NCI-H1417 (cell line): ENCODE data around the gene SLC25A2.

Experiments
- DNase-seq, 3 experiments: peaks; one replicate each; lab custom pipeline; 2025; lab: John Stamatoyannopoulos, UW

The SLC25A2 gene

DNA sequence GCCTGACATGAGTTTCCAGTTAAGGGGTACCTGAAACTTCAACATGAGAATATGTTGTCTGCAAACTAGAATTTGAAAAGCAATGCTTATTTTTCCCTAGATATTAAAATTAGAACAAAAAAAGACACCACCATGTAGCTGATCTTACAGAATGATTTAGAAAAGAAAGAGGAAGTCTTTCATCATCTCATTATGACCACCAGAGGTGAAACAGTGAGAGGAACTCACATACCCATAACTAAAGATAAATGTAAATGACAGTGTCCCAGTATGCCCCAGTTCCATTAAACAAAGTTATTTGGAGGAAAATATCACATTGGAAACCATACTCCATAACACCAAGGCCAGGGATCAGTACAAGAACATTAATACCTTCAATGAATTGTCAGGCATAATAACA, 9.9 kb upstream of the SLC25A2 start:
- no peak for DNase-seq

DNA sequence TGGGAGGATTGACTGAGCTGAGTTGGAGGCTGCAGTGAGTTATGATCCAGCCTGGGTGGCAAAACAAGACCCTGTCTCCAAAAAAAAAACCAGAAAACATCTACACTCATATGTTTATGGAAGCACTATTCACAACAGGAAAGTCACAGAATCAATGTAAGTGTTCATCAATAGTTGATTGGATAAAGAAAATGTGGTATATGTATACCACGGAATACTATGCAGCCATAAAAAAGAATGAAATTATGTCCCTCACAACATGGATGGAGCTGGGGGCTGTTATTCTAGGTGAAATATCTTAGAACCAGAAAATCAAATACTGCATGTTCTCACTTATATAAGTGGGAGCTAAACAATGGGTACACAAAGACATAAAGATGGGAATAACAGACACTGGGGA, 2.8 kb upstream of the SLC25A2 start:
- DNase-seq = no peak

DNA sequence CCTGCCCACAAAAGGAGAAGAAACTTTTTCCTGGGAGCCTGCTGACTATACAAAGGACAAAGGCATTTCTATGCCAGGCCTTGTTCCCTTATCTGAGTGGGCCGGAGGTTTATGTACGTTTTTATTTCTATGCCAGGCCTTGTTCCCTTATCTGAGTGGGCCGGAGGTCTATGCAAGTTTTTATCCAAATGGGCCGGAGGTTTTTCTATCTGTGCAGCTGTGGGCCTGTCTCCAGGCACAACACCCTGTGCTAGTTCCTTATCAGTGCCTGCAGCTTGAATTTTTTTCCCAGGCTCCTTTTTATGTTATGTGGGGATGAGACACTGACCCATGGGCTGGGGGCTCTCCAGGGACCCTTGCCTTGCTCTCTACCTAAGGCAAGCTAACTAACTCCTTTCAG, 5.5 kb downstream of the SLC25A2 start:
- no peak for DNase-seq

DNA sequence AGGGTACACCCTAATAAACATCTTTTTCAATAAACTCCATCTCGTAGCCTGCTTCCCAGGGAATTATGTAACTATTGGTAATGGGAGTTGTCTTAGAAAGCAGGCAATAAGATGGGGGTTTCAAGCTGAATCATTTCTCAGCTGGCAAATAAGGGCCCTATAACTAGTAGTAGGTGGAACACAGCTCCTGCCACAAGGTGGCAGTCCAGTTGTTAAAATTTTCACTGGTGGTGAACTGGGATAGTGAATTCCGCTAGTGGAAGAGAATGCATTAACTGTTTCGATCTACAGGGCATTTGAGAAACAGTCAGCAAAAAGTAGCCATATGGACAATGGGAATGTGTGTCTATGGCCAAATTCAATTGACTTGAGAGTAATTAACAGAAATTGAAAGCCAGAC, 30.9 kb downstream of the SLC25A2 start:
- no peak for DNase-seq

DNA sequence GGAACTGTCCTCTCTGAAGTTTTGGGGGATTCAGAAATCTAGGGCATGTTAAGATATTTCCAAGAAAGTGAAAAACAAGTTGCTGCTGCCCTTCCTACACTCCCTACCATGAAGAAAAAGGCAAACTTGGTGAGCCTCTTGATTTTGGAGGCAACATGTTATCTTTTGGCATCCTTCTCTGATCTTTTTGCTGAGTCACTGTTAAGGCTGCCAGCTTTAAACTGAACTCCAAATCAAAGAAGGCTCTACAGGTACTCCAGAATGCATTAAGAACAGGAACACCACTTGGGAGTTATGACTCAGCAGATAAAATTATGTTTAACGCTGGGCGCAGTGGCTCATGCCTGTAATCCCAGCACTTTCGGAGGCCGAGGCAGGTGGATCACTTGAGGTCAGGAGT, 34.7 kb downstream of the SLC25A2 start:
- DNase-seq = no peak

DNA sequence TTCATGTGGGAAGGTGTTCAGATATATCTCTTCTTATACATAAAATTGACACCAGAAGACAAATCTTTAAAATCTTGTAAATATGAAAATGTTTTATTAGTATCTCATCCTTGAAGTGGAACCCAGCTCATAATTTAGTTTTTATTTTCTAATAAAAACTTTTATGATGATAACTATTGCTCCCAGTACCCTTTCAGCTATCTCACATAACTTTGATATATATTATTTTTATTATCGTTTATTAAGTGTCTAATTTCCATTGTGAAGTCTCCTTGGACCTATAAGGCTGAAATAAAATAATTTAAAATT, 42.7 kb downstream of the SLC25A2 start:
- DNase-seq = no peak

DNA sequence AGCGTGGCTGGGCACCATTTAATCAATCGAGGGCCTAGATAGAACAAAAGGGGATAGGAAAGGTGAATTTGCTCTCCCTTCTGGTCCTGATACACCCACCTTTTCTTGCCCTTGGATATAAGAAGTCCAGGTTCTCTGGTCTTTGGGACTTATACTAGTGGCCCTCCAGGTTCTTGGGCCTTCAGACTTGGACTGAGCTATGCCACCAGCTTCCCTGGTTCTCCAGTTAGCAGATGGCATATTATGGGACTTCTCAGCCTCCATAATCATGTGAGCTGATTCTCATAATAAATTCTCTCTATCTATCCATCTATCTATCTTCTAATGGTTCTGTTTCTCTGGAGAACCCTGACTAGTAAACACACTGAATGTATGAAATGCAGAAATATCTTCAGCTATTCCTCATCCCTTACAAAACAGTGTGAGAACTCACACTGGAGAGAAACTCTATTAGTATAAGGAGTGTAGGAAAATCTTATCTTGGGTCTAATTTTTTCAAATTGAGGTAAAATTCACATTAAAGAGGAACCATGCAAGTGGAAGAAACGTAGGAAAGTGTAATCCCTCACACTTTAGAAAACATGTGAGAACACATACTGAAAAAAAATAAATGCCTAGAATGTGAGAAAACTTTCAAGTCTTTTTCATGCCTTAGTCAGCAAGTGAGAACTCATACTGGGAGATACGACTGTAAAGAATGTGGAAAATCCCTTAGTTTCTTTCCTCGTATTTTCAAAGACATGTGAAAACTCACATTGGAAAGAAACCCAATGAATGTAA, 43.2 kb downstream of the SLC25A2 start:
- peak in 1 of 3 experiments; percentile 0 for DNase-seq

DNA sequence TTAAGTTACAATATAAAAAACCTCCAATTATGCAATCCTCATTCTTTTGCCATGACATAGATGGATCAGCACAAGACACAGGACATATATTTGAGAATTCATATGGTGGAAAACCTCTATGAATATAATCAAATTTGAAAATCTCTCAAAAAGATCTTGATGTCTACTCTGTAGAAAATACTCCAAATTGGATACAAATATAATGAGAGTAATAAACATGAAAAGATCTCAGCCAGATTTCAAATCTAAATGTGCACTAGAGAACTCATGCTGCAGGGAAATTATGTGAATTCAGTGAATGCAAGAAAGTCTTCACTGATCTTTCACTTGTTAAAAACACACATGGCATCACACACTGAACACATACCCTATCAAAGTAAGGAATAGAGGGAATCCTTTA, 44.9 kb downstream of the SLC25A2 start:
- DNase-seq = no peak

DNA sequence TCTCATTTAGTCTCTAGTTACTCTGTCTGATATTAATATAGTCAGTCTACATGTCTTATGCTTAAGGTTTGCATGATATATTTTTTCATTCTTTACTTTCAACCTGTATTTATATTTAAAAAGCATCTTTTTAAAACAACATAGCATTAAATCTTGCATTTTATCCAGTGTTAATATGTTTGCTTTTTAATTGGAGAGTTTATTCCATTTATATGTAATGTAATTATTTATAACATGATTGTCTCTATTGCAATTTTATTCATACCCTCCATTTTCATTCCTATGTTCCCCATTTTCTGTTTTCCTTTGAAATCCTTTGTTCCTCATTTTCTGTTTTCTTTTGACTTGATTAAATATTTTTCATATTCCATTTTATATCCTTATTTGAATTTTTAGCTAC, 45.4 kb downstream of the SLC25A2 start:
- DNase-seq = no peak
